GM12801 (cell line): ENCODE results near the gene SAMD7.

ENCODE experiments used
- CTCF ChIP-seq: IDR thresholded peaks from one replicate; pipeline ENCODE4 v1.5.1; 2011; ENCODE audit warnings: control low read depth; ENCODE audit not compliant: insufficient read length; ENCODE audit errors: extremely low read depth

SAMD7 gene

DNA sequence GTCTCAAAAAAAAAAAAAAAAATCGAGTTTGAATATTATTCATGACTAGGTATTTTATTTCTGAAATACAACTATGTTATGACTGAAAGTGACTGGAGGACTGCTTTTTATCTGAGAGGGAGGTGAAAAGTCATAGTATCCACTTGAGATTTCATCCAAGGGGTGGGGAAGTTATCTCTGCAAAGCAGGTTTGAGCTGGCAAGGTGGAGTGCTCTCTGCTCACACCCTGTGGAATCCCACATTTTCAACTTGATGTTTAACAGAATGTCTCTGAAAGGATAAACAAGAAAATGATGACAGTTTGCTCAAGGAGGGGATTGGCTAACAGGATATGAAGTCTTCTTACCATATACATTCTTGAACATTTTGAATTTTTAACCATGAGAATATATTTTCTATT, 27.9 kb downstream of the SAMD7 start:
- TF ChIP-seq CTCF = no peak

DNA sequence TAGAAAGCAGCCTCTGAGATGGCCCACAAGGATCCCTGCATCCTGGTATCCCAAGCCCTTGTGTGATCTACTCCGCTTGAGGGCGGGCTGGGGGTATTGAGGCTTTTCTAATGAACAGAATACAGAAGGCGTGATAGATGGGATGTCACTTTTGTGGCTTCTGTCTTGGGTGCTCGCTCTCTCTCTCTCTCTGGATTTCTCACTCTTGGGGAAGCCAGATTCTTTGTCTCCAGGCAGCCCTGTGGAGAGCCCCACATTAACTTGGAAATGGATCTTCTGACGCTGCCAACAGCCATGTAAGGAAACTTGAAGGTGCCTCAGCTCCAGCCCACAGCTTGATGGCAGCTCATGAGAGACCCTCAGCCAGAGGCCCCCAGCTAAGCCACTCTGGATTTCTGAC, 28.4 kb downstream of the SAMD7 start:
- no peak for TF ChIP-seq CTCF

- TF ChIP-seq CTCF = no peak
These were observed 29.3 kb downstream of the SAMD7 start for GRCh38 chr3:169940470-169941181.

DNA sequence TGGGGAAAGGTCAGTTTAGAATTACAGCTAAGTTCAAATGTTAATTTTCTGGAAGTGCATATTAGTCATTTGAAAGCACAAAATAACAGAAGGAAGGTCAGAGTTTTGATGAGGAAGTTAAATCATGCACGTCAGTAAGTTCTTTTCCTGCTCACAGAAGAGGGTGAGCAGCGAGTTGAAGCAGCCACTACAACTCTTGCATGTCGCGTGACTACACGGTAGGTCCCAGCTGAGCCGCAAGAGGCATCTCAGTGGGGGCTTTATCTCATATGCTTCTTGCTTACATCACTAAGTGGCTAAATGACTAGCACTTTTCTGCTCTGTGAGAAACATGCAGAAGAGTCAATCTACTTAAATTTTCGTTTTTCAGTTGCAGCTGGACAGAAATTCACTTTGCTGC, 33.9 kb downstream of the SAMD7 start:
- TF ChIP-seq CTCF = no peak

- TF ChIP-seq CTCF = no peak
These were observed 35.0 kb downstream of the SAMD7 start for GRCh38 chr3:169946336-169946735.

DNA sequence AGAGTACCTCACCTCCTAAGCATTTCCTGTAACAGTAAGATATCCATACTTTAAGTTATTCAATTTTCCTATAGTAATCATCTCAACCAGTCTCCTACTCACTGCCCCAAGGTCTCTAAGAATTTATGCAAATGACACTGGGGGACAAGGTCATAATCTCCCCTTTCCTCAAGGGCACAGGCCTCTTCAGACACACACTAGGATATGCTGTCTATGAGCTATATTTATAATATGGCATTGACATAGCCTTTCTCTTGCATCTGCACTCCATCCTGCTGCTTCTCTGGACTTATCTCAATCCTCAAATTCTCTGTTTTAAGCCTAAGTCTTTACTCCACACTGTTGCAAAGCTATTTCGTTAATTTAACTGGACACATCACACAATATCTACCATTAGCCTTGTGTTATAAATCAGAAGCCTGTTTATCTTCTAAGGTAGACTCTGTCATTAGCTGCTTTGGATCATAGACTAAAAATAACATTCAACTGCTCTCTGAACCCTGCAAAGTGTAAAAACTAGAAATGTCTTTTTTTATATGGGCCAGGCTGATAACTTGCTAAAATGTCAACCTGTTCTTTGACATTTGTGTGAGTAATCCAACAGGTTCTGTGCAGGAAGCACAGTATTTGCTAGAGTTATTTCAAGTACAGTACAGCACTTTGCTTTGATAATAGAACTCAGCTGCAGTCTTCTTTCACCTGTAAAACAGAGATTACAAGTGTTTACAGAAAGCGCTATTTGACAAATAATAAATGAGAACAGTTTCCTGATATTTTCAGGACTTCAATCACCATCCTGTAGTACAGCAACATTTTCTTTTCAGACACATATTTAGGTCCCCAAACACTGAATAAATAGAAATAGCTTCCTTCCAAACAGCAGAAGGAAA, 37.4 kb downstream of the SAMD7 start:
- TF ChIP-seq CTCF = no peak

- no peak for TF ChIP-seq CTCF
These were observed 40.7 kb downstream of the SAMD7 start for GRCh38 chr3:169952045-169952444.
